HG03064 (cell line): ENCODE data around the gene IGSF5.

Experiments
- ATAC-seq: cut with Tn5 transposase; IDR thresholded peaks from one replicate; pipeline ENCODE4 v1.9.1; 2021; ENCODE audit warnings: low read depth; ENCODE audit not compliant: unreplicated experiment

IGSF5 gene

GRCh38 chr21:39812983-39813382 is 68.0 kb downstream of the IGSF5 start:
- ATAC-seq, result no peak

- no peak for ATAC-seq
Observed at GRCh38 chr21:39818557-39818956, 73.6 kb downstream of the IGSF5 start.

- no peak for ATAC-seq
Observed at GRCh38 chr21:39822042-39822441, 77.1 kb downstream of the IGSF5 start.

- no peak for ATAC-seq
Observed at GRCh38 chr21:39825250-39825649, 80.3 kb downstream of the IGSF5 start.

- no peak for ATAC-seq
Observed at GRCh38 chr21:39834543-39834942, 89.6 kb downstream of the IGSF5 start.

GRCh38 chr21:39837861-39838359 is 92.9 kb downstream of the IGSF5 start:
- ATAC-seq, result no peak

GRCh38 chr21:39840373-39841097 is 95.6 kb downstream of the IGSF5 start:
- no peak for ATAC-seq

GRCh38 chr21:39842741-39843459 is 97.9 kb downstream of the IGSF5 start:
- no peak for ATAC-seq

GRCh38 chr21:39843483-39843882 is 98.5 kb downstream of the IGSF5 start:
- ATAC-seq, result no peak

- ATAC-seq, result no peak
Observed at GRCh38 chr21:39843916-39844315, 98.9 kb downstream of the IGSF5 start.

- ATAC-seq, result no peak
Observed at GRCh38 chr21:39845571-39846130, 100.7 kb downstream of the IGSF5 start.

GRCh38 chr21:39847877-39848276 is 102.9 kb downstream of the IGSF5 start:
- ATAC-seq, result no peak

- no peak for ATAC-seq
Observed at GRCh38 chr21:39849014-39849655, 104.2 kb downstream of the IGSF5 start.

- ATAC-seq, result no peak
Observed at GRCh38 chr21:39850333-39850732, 105.3 kb downstream of the IGSF5 start.

- no peak for ATAC-seq
Observed at GRCh38 chr21:39851002-39851618, 106.1 kb downstream of the IGSF5 start.
